Endodermal cell (in vitro differentiated cells): ENCODE results near the gene ALPL. TPM values are rescaled to one million over a fixed set of nuclear protein-coding genes. Genes with fewer than 3 reads are reported as not detected.
A peak's percentile ranks its signal among the peaks of the same experiment; 100 is the strongest.
"Not testable (repeated sequence)": the region's sequence is repeated elsewhere in the genome, so short reads cannot be mapped to it uniquely, and the experiment has no call there.

ENCODE experiments used
- DNase-seq: peaks from one replicate; pipeline ENCODE4 v3.0.0-alpha.2; 2017
- H3K27ac ChIP-seq: 2 replicates; pipeline ENCODE4 v1.5.1; 2013; ENCODE audit warnings: mild to moderate bottlenecking, low read depth, low read length, moderate library complexity
- H3K27me3 ChIP-seq: 2 replicates; pipeline ENCODE4 v1.6.1; 2013; ENCODE audit warnings: mild to moderate bottlenecking, low read length, moderate library complexity; ENCODE audit not compliant: insufficient read depth, control insufficient read depth, poor library complexity, severe bottlenecking
- H3K36me3 ChIP-seq: 2 replicates; pipeline ENCODE4 v1.7.0; 2013; ENCODE audit warnings: mild to moderate bottlenecking, low read length, moderate library complexity; ENCODE audit not compliant: control insufficient read depth, insufficient read depth
- H3K4me1 ChIP-seq: one replicate; pipeline ENCODE4 v1.7.0; 2013; ENCODE audit warnings: low read length; ENCODE audit not compliant: control insufficient read depth, insufficient read depth
- H3K4me3 ChIP-seq: 2 replicates; pipeline ENCODE4 v1.5.1; 2013; ENCODE audit warnings: mild to moderate bottlenecking, low read length, moderate library complexity
- H3K9ac ChIP-seq: 2 replicates; pipeline ENCODE4 v1.6.1; 2013; ENCODE audit warnings: mild to moderate bottlenecking, low read length, moderate library complexity; ENCODE audit not compliant: poor library complexity, severe bottlenecking; ENCODE audit errors: extremely low read depth
- H3K9me3 ChIP-seq: 2 replicates; pipeline ENCODE4 v1.6.1; 2013; ENCODE audit warnings: mild to moderate bottlenecking, low read length, moderate library complexity; ENCODE audit not compliant: control insufficient read depth
- H3K27ac Mint-ChIP-seq: 2 replicates; pipeline ENCODE4 v1.8.0; 2020; ENCODE audit warnings: mixed read lengths
- H3K27me3 Mint-ChIP-seq: 2 replicates; pipeline ENCODE4 v1.8.0; 2021; ENCODE audit warnings: mild to moderate bottlenecking, mixed read lengths; ENCODE audit not compliant: insufficient read depth
- H3K36me3 Mint-ChIP-seq: 2 replicates; pipeline ENCODE4 v1.8.0; 2020; ENCODE audit warnings: low read depth, mixed read lengths
- H3K4me1 Mint-ChIP-seq: 2 replicates; pipeline ENCODE4 v1.8.0; 2020; ENCODE audit warnings: mixed read lengths
- H3K4me3 Mint-ChIP-seq: 2 replicates; pipeline ENCODE4 v1.8.0; 2020; ENCODE audit warnings: mild to moderate bottlenecking, moderate library complexity, mixed read lengths
- H3K9me3 Mint-ChIP-seq: 2 replicates; pipeline ENCODE4 v1.8.0; 2020; ENCODE audit warnings: mild to moderate bottlenecking, mixed read lengths
- WGBS, 2 experiments: methylation state at CpG; one replicate each; pipeline versions ENCODE4 v1.1.5 to v1.1.7; 2013; ENCODE audit warnings: missing lambda C conversion rate in 2 of 2, mixed read lengths in 1 of 2; ENCODE audit not compliant: insufficient coverage in 1 of 2, insufficient read length in 1 of 2; 5-methylcytosine and 5-hydroxymethylcytosine counted together
- total RNA-seq, 2 donors: library from RNA; stranded (reverse); fragmentation: NEBNext Ultra II Directional in 1 of 2; extraction: Animal tissue kit (Norgen Biotek cat#: 25700) in 1 of 2; gene quantifications; 2 replicates in 1 of 2; 3 replicates in 1 of 2; pipeline ENCODE4 v1.2.1, GENCODE V29; 2021
- TF ChIP-seq, protein P1 (sequence below): fragments of 200-600 bp; sonication (generic); conservative IDR thresholded peaks from 2 replicates; pipeline ENCODE4 v1.5.0; 2021; ENCODE audit warnings: antibody characterized with exemption, mild to moderate bottlenecking

Gene ALPL
- total RNA-seq, 2 donors from 2014 or later: 94.8 to 117 TPM

DNA sequence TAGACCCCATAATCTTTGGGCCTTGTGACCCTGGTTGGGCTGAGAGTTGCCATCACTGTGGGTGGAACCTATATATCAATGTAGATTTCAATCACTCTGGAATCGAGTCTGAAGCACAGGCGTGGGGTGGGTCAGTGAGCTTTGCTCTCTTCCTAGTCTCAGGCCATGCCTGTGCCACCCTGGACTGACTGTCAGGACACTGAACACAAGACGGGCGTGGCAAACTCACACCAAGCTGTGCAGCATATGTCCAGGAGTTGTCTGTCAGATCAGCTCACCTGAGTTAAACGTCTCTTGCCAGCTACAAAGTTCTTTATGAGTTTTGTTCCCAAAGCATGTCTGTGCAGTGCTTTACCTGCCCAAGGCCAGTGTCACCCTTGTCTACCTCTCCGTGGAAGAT is 30.9 kb upstream of the ALPL start:
- H3K27me3 ChIP-seq: no peaks in the 10 kb centered on the region
- H3K9me3 ChIP-seq: no peaks in the 10 kb centered on the region
- peaks cover 15% of the 10 kb centered on the region for H3K36me3 ChIP-seq
- H3K4me3 Mint-ChIP-seq: no peak overlapping the region
- H3K27ac Mint-ChIP-seq: no peak overlapping the region
- TF ChIP-seq, protein P1, sequence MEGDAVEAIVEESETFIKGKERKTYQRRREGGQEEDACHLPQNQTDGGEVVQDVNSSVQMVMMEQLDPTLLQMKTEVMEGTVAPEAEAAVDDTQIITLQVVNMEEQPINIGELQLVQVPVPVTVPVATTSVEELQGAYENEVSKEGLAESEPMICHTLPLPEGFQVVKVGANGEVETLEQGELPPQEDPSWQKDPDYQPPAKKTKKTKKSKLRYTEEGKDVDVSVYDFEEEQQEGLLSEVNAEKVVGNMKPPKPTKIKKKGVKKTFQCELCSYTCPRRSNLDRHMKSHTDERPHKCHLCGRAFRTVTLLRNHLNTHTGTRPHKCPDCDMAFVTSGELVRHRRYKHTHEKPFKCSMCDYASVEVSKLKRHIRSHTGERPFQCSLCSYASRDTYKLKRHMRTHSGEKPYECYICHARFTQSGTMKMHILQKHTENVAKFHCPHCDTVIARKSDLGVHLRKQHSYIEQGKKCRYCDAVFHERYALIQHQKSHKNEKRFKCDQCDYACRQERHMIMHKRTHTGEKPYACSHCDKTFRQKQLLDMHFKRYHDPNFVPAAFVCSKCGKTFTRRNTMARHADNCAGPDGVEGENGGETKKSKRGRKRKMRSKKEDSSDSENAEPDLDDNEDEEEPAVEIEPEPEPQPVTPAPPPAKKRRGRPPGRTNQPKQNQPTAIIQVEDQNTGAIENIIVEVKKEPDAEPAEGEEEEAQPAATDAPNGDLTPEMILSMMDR: no peak
- no peaks in the 10 kb centered on the region for H3K4me1 Mint-ChIP-seq
- H3K27ac ChIP-seq: no peak overlapping the region
- H3K9me3 Mint-ChIP-seq: no peaks in the 10 kb centered on the region
- peaks cover 5% of the 10 kb centered on the region for H3K27me3 Mint-ChIP-seq
- H3K4me1 ChIP-seq: no peaks in the 10 kb centered on the region
- WGBS, 2 experiments: 93% methylated on average over 6 of the region's 6 CpGs
- no peak for DNase-seq
- H3K36me3 Mint-ChIP-seq: peaks cover 41% of the 10 kb centered on the region
- H3K4me3 ChIP-seq: no peak overlapping the region
- H3K9ac ChIP-seq: no peak overlapping the region

DNA sequence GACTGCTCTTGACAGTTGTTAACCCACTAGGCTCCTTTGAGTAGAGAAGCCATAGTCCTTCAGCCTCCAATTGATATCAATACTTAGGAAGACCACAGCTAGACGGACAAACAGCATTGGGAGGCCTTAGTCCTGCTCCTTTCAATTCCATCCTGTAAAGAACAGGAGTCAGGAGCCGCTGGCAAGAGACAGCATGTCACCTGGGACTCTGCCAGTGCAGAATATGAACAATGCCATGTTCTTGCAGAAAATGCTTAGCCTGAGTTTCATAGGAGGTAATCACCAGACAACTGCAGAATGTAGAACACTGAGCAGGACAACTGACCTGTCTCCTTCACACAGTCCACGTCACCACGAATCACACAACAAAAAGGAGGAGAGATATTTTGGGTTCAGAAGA is 25.3 kb upstream of the ALPL start:
- peaks cover 15% of the 10 kb centered on the region for H3K36me3 Mint-ChIP-seq
- H3K36me3 ChIP-seq, H3K27ac Mint-ChIP-seq, H3K27me3 ChIP-seq, H3K9me3 Mint-ChIP-seq, H3K9ac ChIP-seq, H3K9me3 ChIP-seq, H3K4me3 ChIP-seq, H3K4me1 ChIP-seq, H3K27ac ChIP-seq, DNase-seq, H3K4me3 Mint-ChIP-seq, H3K27me3 Mint-ChIP-seq, H3K4me1 Mint-ChIP-seq: not testable (repeated sequence)
- WGBS, 2 experiments: 98 to 100% methylated on average over 1 to 2 of the region's 4 CpGs

DNA sequence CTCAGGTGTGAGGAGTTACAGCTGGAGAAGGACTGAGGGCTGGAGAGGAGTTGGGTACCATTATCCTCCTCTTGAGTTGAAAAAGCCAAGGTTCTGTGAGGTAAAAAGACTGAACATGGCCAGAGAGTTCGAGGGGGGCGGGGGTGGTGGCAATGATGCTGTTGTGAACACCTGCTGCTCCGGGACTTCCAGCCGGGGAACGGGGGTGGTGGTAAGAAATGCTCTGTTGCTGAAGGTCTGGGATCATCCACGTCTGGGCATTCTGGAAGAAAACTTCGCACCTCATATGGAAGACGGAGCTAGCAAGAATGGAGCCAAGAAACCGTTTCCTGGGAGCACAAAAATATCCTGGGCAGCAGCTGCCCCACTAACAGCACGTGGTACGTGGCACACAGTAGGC is 20.1 kb upstream of the ALPL start:
- no peak overlapping the region for H3K27ac ChIP-seq
- TF ChIP-seq, protein P1: no peak
- no peak for DNase-seq

DNA sequence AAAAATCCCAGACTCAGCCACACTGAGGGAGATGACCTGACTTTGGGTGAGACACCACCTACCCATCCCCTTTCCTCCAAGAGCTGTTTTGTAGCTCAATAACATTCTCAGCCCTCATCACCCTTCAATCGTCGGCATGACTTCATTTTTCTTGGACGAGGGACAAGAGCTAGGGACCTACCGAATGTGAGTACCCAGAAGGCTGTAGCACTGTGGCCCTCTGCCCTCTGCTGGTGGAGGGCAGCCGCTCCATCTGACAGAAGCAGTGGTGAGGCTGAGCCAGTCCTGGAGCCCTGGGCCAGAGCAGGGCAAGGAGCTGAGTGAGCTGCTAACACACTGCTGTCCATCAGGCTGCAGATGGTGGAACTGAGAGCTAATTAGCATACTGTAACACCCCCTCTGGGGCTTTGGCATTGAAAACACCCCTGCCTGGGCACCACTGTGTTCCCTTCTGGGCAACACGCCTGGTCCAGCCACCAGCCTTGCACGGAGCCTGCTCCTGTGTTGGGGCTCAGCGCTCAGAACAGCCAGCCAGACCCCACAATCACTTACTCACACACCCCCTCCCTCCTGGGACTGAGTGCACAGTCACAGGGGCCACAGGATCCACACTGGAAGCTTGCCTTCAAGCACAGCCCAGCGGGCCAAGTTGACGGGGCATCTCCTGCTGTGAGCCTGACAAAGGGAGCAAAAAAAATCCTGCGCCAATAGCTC is 18.3 kb upstream of the ALPL start:
- no peaks in the 10 kb centered on the region for H3K27me3 Mint-ChIP-seq
- H3K9me3 ChIP-seq: peaks cover 9% of the 10 kb centered on the region
- peaks cover 10% of the 10 kb centered on the region for H3K4me1 Mint-ChIP-seq
- no peaks in the 10 kb centered on the region for H3K27me3 ChIP-seq
- no peak overlapping the region for H3K4me3 ChIP-seq
- H3K4me3 Mint-ChIP-seq: no peak overlapping the region
- peak; percentile 95 for DNase-seq
- no peaks in the 10 kb centered on the region for H3K36me3 ChIP-seq
- H3K27ac ChIP-seq: no peak overlapping the region
- H3K9ac ChIP-seq: no peak overlapping the region
- H3K9me3 Mint-ChIP-seq: peaks cover 17% of the 10 kb centered on the region
- no peaks in the 10 kb centered on the region for H3K4me1 ChIP-seq
- WGBS, 2 experiments: 91 to 96% methylated on average over 6 to 11 of the region's 11 CpGs
- no peak overlapping the region for H3K27ac Mint-ChIP-seq
- no peaks in the 10 kb centered on the region for H3K36me3 Mint-ChIP-seq
- TF ChIP-seq, protein P1: peak; percentile 75

More for the DNA sequence above, 20.1 kb upstream of the ALPL start:
- H3K27me3 ChIP-seq: no peaks in the 10 kb centered on the region
- Mint-ChIP-seq H3K27me3 (no peaks in the 10 kb centered on the region), H3K36me3 (no peaks in the 10 kb centered on the region), H3K4me1 (peaks cover 10% of the 10 kb centered on the region), H3K27ac (no peak overlapping the region), H3K9me3 (peaks cover 17% of the 10 kb centered on the region), H3K4me3 (no peak overlapping the region)
- no peaks in the 10 kb centered on the region for H3K4me1 ChIP-seq
- H3K9me3 ChIP-seq: peaks cover 9% of the 10 kb centered on the region
- WGBS, 2 experiments: 96 to 99% methylated on average over 9 to 11 of the region's 11 CpGs
- no peaks in the 10 kb centered on the region for H3K36me3 ChIP-seq
- H3K9ac ChIP-seq: no peak overlapping the region
- H3K4me3 ChIP-seq: no peak overlapping the region
